Endodermal cell (in vitro differentiated cells): ENCODE results near the gene TRIO. TPM values are rescaled to one million over a fixed set of nuclear protein-coding genes. Genes with fewer than 3 reads are reported as not detected.

ENCODE experiments used
- DNase-seq: peaks from one replicate; pipeline ENCODE4 v3.0.0-alpha.2; 2017
- H3K27ac ChIP-seq: 2 replicates; pipeline ENCODE4 v1.5.1; 2013; ENCODE audit warnings: mild to moderate bottlenecking, low read depth, low read length, moderate library complexity
- H3K27me3 ChIP-seq: 2 replicates; pipeline ENCODE4 v1.6.1; 2013; ENCODE audit warnings: mild to moderate bottlenecking, low read length, moderate library complexity; ENCODE audit not compliant: insufficient read depth, control insufficient read depth, poor library complexity, severe bottlenecking
- H3K36me3 ChIP-seq: 2 replicates; pipeline ENCODE4 v1.7.0; 2013; ENCODE audit warnings: mild to moderate bottlenecking, low read length, moderate library complexity; ENCODE audit not compliant: control insufficient read depth, insufficient read depth
- H3K4me1 ChIP-seq: one replicate; pipeline ENCODE4 v1.7.0; 2013; ENCODE audit warnings: low read length; ENCODE audit not compliant: control insufficient read depth, insufficient read depth
- H3K4me3 ChIP-seq: 2 replicates; pipeline ENCODE4 v1.5.1; 2013; ENCODE audit warnings: mild to moderate bottlenecking, low read length, moderate library complexity
- H3K9ac ChIP-seq: 2 replicates; pipeline ENCODE4 v1.6.1; 2013; ENCODE audit warnings: mild to moderate bottlenecking, low read length, moderate library complexity; ENCODE audit not compliant: poor library complexity, severe bottlenecking; ENCODE audit errors: extremely low read depth
- H3K9me3 ChIP-seq: 2 replicates; pipeline ENCODE4 v1.6.1; 2013; ENCODE audit warnings: mild to moderate bottlenecking, low read length, moderate library complexity; ENCODE audit not compliant: control insufficient read depth
- H3K27ac Mint-ChIP-seq: 2 replicates; pipeline ENCODE4 v1.8.0; 2020; ENCODE audit warnings: mixed read lengths
- H3K27me3 Mint-ChIP-seq: 2 replicates; pipeline ENCODE4 v1.8.0; 2021; ENCODE audit warnings: mild to moderate bottlenecking, mixed read lengths; ENCODE audit not compliant: insufficient read depth
- H3K36me3 Mint-ChIP-seq: 2 replicates; pipeline ENCODE4 v1.8.0; 2020; ENCODE audit warnings: low read depth, mixed read lengths
- H3K4me1 Mint-ChIP-seq: 2 replicates; pipeline ENCODE4 v1.8.0; 2020; ENCODE audit warnings: mixed read lengths
- H3K4me3 Mint-ChIP-seq: 2 replicates; pipeline ENCODE4 v1.8.0; 2020; ENCODE audit warnings: mild to moderate bottlenecking, moderate library complexity, mixed read lengths
- H3K9me3 Mint-ChIP-seq: 2 replicates; pipeline ENCODE4 v1.8.0; 2020; ENCODE audit warnings: mild to moderate bottlenecking, mixed read lengths
- WGBS, 2 experiments: methylation state at CpG; one replicate each; pipeline versions ENCODE4 v1.1.5 to v1.1.7; 2013; ENCODE audit warnings: missing lambda C conversion rate in 2 of 2, mixed read lengths in 1 of 2; ENCODE audit not compliant: insufficient coverage in 1 of 2, insufficient read length in 1 of 2; 5-methylcytosine and 5-hydroxymethylcytosine counted together
- total RNA-seq, 2 donors: library from RNA; stranded (reverse); fragmentation: NEBNext Ultra II Directional in 1 of 2; extraction: Animal tissue kit (Norgen Biotek cat#: 25700) in 1 of 2; gene quantifications; 2 replicates in 1 of 2; 3 replicates in 1 of 2; pipeline ENCODE4 v1.2.1, GENCODE V29; 2021
- TF ChIP-seq, protein P1 (sequence below): fragments of 200-600 bp; sonication (generic); conservative IDR thresholded peaks from 2 replicates; pipeline ENCODE4 v1.5.0; 2021; ENCODE audit warnings: antibody characterized with exemption, mild to moderate bottlenecking

The TRIO gene
- total RNA-seq, 2 donors from 2014 or later: 88.3 to 109 TPM

- peaks cover 13% of the 10 kb centered on the region for H3K36me3 ChIP-seq
- peaks cover 15% of the 10 kb centered on the region for H3K36me3 Mint-ChIP-seq
- H3K27me3 Mint-ChIP-seq: no peaks in the 10 kb centered on the region
- no peak for DNase-seq
- H3K9ac ChIP-seq: no peak overlapping the region
- H3K4me3 ChIP-seq: no peak overlapping the region
- 92 to 93% methylated on average over 3 of the region's 3 CpGs for WGBS, 2 experiments
- H3K27ac Mint-ChIP-seq: no peak overlapping the region
- H3K9me3 Mint-ChIP-seq: no peaks in the 10 kb centered on the region
- H3K4me3 Mint-ChIP-seq: no peak overlapping the region
- H3K4me1 ChIP-seq: no peaks in the 10 kb centered on the region
- H3K27me3 ChIP-seq: no peaks in the 10 kb centered on the region
- H3K9me3 ChIP-seq: no peaks in the 10 kb centered on the region
- TF ChIP-seq, protein P1, sequence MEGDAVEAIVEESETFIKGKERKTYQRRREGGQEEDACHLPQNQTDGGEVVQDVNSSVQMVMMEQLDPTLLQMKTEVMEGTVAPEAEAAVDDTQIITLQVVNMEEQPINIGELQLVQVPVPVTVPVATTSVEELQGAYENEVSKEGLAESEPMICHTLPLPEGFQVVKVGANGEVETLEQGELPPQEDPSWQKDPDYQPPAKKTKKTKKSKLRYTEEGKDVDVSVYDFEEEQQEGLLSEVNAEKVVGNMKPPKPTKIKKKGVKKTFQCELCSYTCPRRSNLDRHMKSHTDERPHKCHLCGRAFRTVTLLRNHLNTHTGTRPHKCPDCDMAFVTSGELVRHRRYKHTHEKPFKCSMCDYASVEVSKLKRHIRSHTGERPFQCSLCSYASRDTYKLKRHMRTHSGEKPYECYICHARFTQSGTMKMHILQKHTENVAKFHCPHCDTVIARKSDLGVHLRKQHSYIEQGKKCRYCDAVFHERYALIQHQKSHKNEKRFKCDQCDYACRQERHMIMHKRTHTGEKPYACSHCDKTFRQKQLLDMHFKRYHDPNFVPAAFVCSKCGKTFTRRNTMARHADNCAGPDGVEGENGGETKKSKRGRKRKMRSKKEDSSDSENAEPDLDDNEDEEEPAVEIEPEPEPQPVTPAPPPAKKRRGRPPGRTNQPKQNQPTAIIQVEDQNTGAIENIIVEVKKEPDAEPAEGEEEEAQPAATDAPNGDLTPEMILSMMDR: no peak
- peaks cover 31% of the 10 kb centered on the region for H3K4me1 Mint-ChIP-seq
- H3K27ac ChIP-seq: no peak overlapping the region
Measured at GRCh38 chr5:14281746-14282181, 138.6 kb downstream of the TRIO start.

DNA sequence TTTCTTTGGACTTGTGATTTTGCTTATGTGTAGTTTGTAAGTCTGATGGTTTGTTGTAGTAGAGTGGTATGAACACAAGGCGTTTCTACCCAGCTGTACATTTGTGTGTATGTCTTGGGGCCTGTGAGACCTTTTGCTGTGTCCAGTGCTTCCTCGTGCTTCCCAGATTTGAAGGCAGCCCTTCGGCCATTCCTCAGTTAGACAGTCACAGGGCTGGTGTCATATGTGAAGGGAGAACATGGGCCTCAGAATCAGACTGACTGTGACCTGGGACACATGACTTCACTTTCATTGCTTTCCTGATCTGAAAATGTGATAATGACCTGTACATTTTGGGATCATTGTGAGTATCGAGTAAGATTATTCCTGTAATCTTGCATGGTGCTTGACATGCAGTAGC is 140.0 kb downstream of the TRIO start:
- no peaks in the 10 kb centered on the region for H3K9me3 ChIP-seq
- Mint-ChIP-seq H3K9me3 (no peaks in the 10 kb centered on the region), H3K27me3 (no peaks in the 10 kb centered on the region), H3K4me1 (peaks cover 27% of the 10 kb centered on the region), H3K4me3 (no peak overlapping the region), H3K36me3 (peaks cover 26% of the 10 kb centered on the region), H3K27ac (no peak overlapping the region)
- no peaks in the 10 kb centered on the region for H3K27me3 ChIP-seq
- WGBS, 2 experiments: 95 to 100% methylated on average over 1 to 4 of the region's 4 CpGs
- H3K4me3 ChIP-seq: no peak overlapping the region
- no peaks in the 10 kb centered on the region for H3K4me1 ChIP-seq
- no peak overlapping the region for H3K9ac ChIP-seq
- peaks cover 19% of the 10 kb centered on the region for H3K36me3 ChIP-seq
- TF ChIP-seq, protein P1: no peak
- no peak for DNase-seq
- H3K27ac ChIP-seq: peak overlapping the region; percentile 25

DNA sequence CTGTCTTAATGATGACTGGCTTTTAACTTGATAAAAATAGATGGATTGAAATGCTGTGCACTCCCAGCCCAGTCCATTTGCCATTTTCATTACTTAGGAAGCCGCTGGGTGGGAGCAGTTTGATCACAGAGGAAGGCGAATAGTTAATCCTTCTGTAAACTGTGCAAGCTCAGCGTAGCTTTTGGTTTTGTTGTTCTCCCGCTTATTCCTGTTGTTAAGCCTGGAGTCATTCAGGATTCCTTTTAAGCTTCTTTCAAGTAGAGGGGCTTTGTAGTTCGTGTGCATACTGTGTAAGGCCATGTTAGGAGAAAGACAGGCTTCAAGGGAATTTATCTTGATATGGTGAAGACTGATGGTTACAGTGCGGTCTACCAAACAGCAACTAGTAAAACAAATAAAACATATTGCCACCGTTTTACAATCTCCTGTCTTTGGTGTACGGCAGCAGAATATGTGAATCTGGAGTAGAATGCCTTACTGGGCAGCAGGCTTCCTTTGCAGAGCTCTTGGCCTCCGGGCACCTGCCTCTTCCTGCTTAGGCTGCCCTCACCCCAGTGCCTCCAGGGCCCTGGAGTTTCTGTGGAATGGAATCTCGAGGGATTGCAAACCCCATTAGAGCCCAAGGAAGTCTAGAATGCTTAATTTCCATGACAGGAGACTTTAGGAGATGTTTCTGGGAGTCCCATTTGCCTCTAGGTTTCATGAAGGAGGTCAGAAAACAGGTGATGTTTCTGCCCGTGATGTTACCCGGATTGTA is 141.4 kb downstream of the TRIO start:
- Mint-ChIP-seq H3K4me3 (no peak overlapping the region), H3K4me1 (peaks cover 25% of the 10 kb centered on the region), H3K36me3 (peaks cover 34% of the 10 kb centered on the region), H3K27me3 (no peaks in the 10 kb centered on the region), H3K9me3 (no peaks in the 10 kb centered on the region), H3K27ac (no peak overlapping the region)
- no peaks in the 10 kb centered on the region for H3K27me3 ChIP-seq
- TF ChIP-seq, protein P1: no peak
- H3K27ac ChIP-seq: peak overlapping the region; percentile 29
- no peak overlapping the region for H3K9ac ChIP-seq
- H3K4me3 ChIP-seq: no peak overlapping the region
- H3K36me3 ChIP-seq: peaks cover 19% of the 10 kb centered on the region
- H3K9me3 ChIP-seq: no peaks in the 10 kb centered on the region
- WGBS, 2 experiments: 78 to 85% methylated on average over 5 to 12 of the region's 12 CpGs
- H3K4me1 ChIP-seq: no peaks in the 10 kb centered on the region
- no peak for DNase-seq
